K562 (cell line): Measurements from ENCODE around the gene MICU1. TPM values are rescaled to one million over a fixed set of nuclear protein-coding genes. Genes with fewer than 3 reads are reported as not detected.
A peak's percentile ranks its signal among the peaks of the same experiment; 100 is the strongest.

Experiments used
- ARID1B ChIP-seq: fragments of 450-650 bp; IDR thresholded peaks from 2 replicates; pipeline ENCODE4 v1.6.1; 2016; ENCODE audit warnings: antibody characterized with exemption, mild to moderate bottlenecking, inconsistent platforms
- ARID3A ChIP-seq: IDR thresholded peaks from 2 replicates; pipeline ENCODE4 v1.6.1; 2012; ENCODE audit warnings: low read depth, low read length, improper control_type of control experiment, borderline replicate concordance
- HNRNPL ChIP-seq: fragments of 200-400 bp; formaldehyde crosslinking; IDR thresholded peaks from 2 replicates; pipeline ENCODE4 v1.6.1; 2017; ENCODE audit warnings: low read depth, mild to moderate bottlenecking, low read length
- NFIX ChIP-seq: fragments of 250-450 bp; sonication (Bioruptor Pico); IDR thresholded peaks from 2 replicates; pipeline ENCODE4 v1.4.0; 2020; ENCODE audit warnings: low read depth, mild to moderate bottlenecking, moderate library complexity
- PHF21A ChIP-seq: fragments of 450-650 bp; IDR thresholded peaks from 2 replicates; pipeline ENCODE4 v1.6.1; 2017; ENCODE audit warnings: low read depth, borderline replicate concordance
- RB1 ChIP-seq: fragments of 450-650 bp; IDR thresholded peaks from 2 replicates; pipeline ENCODE4 v1.6.1; 2017; ENCODE audit warnings: low read depth, mild to moderate bottlenecking
- RBM17 ChIP-seq: fragments of 200-400 bp; formaldehyde crosslinking; IDR thresholded peaks from 2 replicates; pipeline ENCODE4 v1.6.1; 2017; ENCODE audit warnings: low read depth, mild to moderate bottlenecking, low read length, borderline replicate concordance
- STAG1 ChIP-seq: sonication (generic); formaldehyde crosslinking; IDR thresholded peaks from 2 replicates; pipeline ENCODE4 v1.5.0; 2020; ENCODE audit warnings: missing genetic modification reagents, borderline replicate concordance
- STAT6 ChIP-seq: sonication (generic); formaldehyde crosslinking; IDR thresholded peaks from 2 replicates; pipeline ENCODE4 v1.8.1; 2023; ENCODE audit warnings: mild to moderate bottlenecking, missing genetic modification reagents
- TCF7L2 ChIP-seq: fragments of 150-350 bp; IDR thresholded peaks from 2 replicates; pipeline ENCODE4 v1.6.1; 2016; ENCODE audit warnings: low read depth, mild to moderate bottlenecking, low read length, moderate library complexity
- ZNF280B ChIP-seq: fragments of 250-450 bp; sonication (Bioruptor Pico); IDR thresholded peaks from 2 replicates; pipeline ENCODE4 v1.5.1; 2021; ENCODE audit warnings: mild to moderate bottlenecking
- ZNF316 ChIP-seq: fragments of 450-650 bp; IDR thresholded peaks from 2 replicates; pipeline ENCODE4 v1.6.1; 2016
- ZNF324 ChIP-seq: fragments of 250-450 bp; sonication (Bioruptor Pico); IDR thresholded peaks from 2 replicates; pipeline ENCODE4 v1.4.0; 2020; ENCODE audit warnings: mild to moderate bottlenecking
- ZNF41 ChIP-seq: fragments of 250-450 bp; sonication (Bioruptor Pico); conservative IDR thresholded peaks from 2 replicates; pipeline ENCODE4 v1.4.0; 2020; ENCODE audit warnings: mild to moderate bottlenecking
- ZNF511 ChIP-seq: sonication (generic); formaldehyde crosslinking; IDR thresholded peaks from 2 replicates; pipeline ENCODE4 v1.8.0; 2022; ENCODE audit warnings: mild to moderate bottlenecking, missing genetic modification reagents
- ZNF561 ChIP-seq: fragments of 450-650 bp; formaldehyde crosslinking; conservative IDR thresholded peaks from 2 replicates; pipeline ENCODE4 v1.4.0; 2020; ENCODE audit warnings: mild to moderate bottlenecking, moderate library complexity
- polyA plus RNA-seq, 8 experiments: library from polyadenylated mRNA; depleted of rRNA in 4 of 8; stranded (reverse) in 5 of 8; unstranded in 3 of 8; fragments of >200 nt; fragmentation: Nextera tagmentation in 2 of 8; fragmentation: Illumina TruSeq in 1 of 8; extraction: Ambion mirVana in 2 of 8; extraction: Trizol in 1 of 8; gene quantifications; 2 replicates each; pipeline versions ENCODE4 v1.2.1 to v1.2.3, GENCODE V29; 2011 to 2014; ENCODE audit warnings: inconsistent platforms in 1 of 8, missing spikeins in 1 of 8
- total RNA-seq, 7 experiments: library from RNA; depleted of rRNA in 6 of 7; stranded (reverse); fragments of >200 nt in 6 of 7; fragmentation: Illumina TruSeq in 2 of 7; extraction: Trizol in 2 of 7; gene quantifications; 2 replicates each; pipeline versions ENCODE4 v1.2.1 to v1.2.3, GENCODE V29; 2011 to 2021; ENCODE audit warnings: low replicate concordance in 1 of 7

Gene MICU1
- total and polyA plus RNA-seq, 9 of the 15 experiments (the other 6 are each of a cell fraction or from before 2014, with no cell fraction given): 29.3 to 76.8 (median 48.4) TPM

GRCh38 chr10:72319416-72320254 lies 306.2 kb downstream of the MICU1 start (continued):
- TF ChIP-seq RBM17 (no peak), ZNF41 (no peak), PHF21A (no peak), STAG1 (CRISPR knock-in tag) (no peak), ZNF316 (no peak), NFIX (CRISPR knock-in tag) (no peak), STAT6 (CRISPR knock-in tag) (0 out of 2 replicates have a peak, but pooled peaks have one; percentile 72), ZNF324 (no peak), RB1 (no peak; the same call in 1 of the 2 replicates), TCF7L2 (no peak), ZNF280B (CRISPR knock-in tag) (no peak), ZNF511 (CRISPR knock-in tag) (no peak), ARID1B (no peak), HNRNPL (peak; percentile 70; the same call in 1 of the 2 replicates), ZNF561 (CRISPR knock-in tag) (no peak), ARID3A (no peak; the same call in 1 of the 2 replicates)
